GM19397 (cell line): ENCODE results near the gene ASB15.

ENCODE experiments used
- ATAC-seq: cut with Tn5 transposase; IDR thresholded peaks from one replicate; pipeline ENCODE4 v1.9.1; 2021; ENCODE audit warnings: mild to moderate bottlenecking, moderate library complexity; ENCODE audit not compliant: unreplicated experiment

ASB15 gene

DNA sequence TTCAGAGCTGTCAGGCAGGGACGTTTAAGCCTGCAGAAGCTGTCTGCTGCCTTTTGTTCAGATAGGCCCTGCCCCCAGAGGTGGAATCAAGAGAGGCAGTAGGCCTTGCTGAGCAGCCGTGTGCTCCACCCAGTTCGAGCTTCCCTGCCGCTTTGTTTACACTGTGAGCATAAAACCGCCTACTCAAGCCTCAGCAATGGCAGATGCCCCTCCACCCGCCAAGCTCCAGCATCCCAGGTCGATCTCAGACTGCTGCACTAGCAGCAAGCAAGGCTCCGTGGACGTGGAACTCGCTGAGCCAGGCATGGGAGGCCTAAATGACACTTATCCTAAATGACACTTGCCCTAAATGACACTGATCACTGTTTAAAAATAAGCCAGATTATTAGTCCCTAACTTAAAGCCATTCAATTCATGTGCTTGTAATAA lies 6.8 kb upstream of the ASB15 start:
- no peak for ATAC-seq

DNA sequence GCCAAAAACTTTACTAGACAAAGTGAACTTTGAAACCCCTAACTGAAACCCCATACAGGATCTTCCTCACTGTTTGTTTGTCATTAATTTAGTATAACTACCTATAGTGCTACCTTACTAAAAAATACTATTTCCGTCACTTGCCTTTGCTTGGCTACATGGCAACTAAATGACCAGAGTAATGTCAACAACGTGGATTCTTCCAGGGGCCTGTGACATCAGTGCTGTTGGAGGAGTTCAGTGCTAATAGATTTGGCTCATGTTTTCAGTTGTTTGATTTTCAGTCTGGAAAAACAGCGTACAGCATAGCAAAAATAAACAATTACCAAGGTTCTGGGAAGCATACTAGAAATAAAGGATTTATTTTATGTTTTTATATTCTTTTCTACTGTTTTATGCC lies 3.0 kb upstream of the ASB15 start:
- ATAC-seq: no peak

DNA sequence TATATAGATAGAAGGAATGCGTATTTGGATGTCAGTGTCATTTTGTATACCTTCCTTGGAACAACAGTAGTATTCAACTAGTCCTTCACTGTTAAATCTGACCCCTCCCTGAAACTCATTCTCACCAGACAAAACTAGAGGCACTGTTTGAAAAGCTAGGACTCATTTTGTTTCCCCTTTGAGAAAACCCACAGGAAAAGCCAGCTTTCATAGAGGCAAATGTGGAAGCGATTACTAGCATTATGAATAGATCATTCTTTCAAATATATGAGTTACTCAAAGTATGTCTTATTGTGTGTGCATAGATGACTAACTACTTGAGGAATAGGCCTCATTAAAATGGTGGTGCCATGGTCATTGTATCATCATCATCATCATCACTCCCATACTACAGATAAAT lies 1.9 kb upstream of the ASB15 start:
- no peak for ATAC-seq

DNA sequence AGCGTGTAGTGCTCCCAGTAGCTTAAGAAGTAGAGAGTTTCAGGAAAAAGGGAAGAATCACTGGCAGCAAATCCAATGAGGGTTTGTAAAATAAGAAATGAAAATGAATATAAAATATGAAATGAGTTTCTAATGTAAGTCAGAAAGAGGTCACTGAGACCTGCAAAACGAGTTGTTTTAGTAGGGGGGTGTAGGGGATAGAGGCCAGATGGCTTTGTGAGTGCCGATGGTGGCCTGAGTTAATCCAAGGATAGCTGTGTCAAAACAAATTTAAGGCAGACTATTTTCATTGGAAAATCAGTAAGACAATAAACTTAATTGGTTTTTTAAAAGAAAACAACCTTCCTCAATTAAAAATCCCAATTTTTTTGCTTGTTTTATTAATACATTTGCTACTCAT lies 745 bp upstream of the ASB15 start:
- ATAC-seq: no peak

DNA sequence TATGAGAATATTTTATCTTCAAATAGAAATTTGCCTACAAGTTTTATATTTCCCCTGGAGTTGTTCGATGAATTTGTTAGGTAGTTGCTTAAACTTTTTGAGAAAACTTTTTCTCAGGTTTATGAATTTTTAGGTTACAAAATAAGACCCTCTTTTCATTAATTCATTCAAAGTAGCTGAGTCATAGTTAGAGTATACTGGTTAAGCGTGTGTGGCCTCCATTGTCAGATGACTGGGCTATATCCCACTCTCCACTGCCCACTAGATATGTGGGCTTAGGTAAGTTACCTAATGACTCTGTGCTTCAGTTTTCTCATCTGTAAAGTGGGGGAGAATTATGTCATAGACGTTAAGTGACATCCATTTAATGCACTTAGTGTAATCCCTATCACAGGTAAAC lies 1.0 kb downstream of the ASB15 start:
- ATAC-seq: no peak

DNA sequence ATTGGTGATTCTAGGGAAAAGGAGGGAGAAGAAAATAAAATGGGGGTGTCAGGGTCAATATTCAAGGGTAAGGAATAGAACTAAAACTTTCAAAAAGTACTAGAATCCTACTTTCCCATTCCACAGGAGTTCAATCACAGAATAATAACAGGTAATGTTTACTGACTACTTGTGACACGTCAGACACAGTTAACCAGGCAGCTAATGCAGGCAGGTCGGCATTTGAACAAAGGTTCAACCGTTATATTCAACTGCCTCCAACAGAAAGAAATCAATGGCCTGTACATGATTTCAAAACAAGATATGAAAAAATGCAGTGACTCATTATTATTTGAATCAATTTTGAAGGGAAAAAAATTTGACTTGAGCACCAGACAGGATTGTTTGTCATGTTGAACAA lies 3.1 kb downstream of the ASB15 start:
- no peak for ATAC-seq

DNA sequence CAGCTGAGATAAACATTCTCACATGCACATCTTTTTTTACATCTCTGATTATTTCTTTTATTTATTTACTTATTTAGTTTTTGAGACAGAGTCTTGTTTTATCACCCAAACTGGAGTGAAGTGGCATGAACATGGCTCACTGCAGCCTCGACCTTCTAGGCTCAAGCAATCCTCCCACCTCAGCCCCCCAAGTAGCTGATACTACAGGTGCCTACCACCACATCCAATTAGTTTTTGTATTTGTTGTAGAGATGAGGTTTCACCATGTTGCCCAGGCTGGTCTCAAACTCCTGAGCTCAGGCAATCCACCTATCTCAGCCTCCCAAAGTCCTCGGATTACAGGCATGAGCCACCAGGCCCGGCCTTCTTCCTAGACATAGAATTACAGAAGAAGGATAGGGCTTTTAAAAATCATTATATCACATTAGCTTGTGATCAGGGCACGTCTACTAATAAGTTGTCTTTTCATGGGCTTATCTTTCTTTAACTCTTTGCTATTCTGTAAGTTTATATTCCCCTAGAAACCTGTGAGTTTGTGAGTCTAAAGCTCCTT lies 5.9 kb downstream of the ASB15 start:
- no peak for ATAC-seq

DNA sequence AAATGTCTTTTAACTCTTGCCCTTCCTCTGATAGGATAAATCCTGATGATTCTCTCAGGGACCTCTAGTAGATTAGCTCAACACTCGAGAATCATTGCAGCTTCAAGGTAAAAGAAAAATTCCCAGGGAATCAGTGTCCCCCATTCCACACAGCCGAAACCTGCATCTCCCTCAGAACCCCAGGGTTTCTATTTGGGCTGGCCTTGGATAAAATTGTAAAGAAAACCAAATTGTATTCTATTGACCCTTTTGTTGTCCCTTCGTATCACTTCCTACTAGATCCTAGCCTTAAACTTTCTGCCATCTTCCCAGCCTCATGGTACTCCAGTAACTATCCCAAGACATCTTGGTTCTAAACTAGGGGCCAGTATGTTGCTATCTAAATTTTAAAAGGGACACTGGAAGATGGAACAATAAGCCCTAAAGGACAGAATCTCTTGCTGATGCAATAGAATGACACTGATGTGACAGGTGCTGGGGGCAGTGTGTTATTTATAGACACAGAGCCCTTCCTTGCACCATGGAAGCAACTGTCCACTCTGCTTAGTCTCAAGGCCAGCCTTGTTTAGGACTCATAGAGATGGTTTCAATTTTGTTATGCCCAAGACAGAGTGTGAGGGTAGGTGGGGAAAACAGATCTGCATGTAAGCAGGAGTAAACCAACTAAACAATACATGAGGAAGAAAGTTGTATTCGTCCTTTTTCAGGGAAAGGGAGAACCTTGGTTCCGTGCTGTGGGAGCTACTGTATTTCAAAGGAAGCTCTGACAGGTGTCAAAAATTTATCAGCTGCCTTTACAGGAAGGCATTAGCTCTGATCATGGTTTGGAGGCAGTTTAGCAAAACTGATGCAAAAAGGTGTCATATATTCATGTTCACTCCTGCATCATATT lies 7.6 kb downstream of the ASB15 start:
- ATAC-seq: no peak

DNA sequence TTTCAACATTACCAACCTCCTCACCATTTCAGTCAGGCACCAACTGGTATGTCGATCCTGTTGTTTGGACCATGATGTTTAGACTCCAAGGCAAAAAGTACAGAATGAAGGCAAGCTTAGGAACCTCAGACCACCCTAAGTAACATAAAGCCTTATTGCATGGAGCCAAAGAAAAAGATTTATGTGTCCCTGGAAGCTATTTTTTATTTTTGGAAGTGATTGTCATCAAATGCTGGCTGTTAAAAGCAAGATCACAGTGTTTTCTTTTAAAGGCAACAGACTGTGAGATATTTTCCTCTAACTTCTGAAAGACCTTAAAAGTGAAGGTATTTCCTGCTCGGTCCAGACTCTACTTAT lies 8.2 kb downstream of the ASB15 start:
- ATAC-seq: no peak

DNA sequence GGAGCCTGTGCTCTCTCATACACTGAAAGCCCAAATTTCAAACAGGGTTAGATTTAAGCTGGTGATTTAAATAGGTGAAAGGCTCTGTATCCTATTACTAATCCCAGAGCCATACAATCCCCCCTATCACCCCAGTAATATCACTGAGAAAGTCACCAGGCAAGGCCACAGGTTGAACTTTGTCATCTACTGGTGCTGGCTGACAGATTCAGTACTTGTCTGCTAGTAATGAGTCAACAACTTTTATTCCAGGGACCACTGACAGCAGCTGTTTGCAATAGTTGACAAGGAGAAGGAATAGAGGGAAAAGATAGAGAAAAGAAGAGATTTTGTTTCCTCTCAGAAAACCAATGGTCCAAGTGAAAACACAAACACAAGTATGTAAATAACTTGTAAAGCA lies 10.4 kb downstream of the ASB15 start:
- no peak for ATAC-seq

DNA sequence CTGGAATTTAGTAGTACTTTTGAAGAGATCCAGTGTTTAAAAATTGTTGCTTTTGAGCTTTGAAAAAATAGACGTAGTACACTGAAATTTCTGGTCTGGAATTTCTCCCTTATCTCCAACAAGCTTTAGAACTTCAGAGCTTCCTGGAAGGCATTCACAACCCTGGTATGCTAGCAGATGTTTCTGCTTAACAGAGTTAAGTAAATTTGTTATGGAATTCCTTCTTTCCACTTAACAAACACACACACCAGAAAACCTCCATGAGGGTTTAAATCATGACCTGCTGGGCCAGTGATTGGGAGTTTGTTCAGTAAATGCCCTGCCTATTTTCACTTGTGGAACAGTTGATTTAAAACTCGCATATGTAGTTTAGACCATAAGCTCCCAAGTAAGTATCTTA lies 13.7 kb downstream of the ASB15 start:
- ATAC-seq: no peak

DNA sequence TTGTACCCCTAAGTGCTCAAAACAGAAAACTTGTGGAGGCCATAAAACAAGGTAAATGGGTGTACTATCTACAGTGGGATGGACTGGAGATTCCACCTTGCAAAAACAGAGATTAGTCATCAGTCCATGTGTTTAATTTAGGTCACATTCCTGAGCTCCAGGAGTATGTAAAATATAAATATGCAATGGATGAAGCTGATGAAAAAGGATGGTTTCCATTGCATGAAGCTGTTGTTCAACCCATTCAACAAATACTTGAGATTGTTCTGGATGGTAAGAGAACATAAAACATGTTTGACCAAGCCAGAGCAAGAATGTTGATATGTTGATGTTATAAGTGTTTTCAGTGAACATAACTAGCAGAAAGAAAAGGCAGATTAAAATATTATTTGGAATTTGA lies 14.6 kb downstream of the ASB15 start:
- ATAC-seq: no peak

DNA sequence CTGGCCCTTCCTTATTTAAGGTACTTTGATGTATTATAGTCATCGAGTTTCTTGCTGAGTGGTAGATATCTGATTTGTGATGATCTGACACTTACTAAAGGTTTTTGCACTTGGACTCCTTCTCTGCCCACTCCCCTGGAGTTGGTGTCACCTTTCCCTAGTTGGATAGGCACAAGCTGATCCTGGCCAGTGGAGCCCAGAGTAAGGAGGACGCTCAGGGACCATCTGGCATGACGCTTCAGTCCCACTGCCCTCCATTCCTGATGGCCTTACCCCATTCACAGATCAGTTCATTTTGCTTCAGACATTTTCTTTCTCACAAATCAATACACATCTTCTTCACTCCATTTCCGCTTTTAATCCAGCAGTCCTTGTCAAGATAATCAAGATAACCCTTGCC lies 20.1 kb downstream of the ASB15 start:
- ATAC-seq: no peak

DNA sequence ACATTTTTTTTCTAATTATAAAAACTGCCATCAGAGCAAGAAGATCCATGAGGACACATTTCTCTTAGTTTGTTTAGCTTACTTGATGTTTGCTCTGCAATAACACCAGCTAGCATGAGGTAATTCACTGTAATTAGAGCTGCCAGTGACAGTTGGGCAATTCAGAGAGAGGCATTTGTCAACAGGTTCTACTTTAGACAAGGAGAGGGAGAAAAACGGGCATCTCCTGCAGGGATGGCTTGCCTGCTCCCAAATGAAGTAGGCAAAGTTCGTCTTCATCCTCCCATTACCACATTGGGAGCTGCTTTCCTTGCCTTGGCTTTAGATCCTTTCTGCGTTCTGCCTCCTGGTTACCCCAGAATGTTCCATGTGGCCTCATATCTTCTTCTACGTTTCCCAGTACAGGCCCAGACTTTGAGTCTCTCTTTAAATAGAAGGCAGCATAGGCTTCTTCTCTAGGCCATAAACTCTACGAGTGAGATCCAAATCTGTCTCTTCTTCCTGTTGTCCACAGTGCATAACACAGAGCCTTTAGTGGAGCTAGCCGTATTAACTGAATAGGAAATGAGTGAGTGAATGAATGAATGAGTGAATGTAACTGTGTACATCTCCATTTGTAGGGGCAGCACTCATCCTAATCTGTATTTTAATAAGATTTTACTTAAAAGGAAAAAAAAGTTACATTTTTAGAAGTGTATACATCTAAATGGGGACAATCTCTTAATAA lies 21.2 kb downstream of the ASB15 start:
- ATAC-seq: no peak

DNA sequence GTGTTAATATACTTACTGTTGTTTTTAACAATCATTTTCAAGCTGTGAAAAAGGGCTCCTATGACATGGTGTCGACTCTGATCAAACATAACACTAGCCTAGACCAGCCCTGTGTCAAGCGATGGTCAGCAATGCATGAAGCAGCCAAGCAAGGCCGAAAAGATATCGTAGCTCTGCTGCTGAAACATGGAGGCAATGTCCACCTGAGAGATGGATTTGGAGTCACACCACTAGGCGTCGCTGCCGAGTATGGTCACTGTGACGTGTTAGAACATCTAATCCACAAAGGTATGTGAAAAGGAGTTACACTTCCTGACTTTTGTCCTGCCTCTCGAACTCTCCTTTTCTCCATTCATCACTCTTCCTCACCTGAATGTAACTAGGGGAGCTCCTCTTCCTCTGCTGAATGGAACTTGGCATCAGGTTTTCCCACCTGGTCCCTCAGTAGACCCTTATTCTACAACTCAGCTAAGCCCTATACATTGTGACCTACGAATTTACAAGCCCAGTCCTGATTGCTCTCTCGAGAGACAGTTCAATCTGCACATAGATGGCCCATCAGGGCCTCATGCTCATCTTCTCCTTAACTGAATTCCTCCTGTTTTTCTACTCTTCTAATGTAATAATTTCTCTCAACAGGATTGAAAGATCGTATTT lies 23.0 kb downstream of the ASB15 start:
- peak; percentile 93 for ATAC-seq

DNA sequence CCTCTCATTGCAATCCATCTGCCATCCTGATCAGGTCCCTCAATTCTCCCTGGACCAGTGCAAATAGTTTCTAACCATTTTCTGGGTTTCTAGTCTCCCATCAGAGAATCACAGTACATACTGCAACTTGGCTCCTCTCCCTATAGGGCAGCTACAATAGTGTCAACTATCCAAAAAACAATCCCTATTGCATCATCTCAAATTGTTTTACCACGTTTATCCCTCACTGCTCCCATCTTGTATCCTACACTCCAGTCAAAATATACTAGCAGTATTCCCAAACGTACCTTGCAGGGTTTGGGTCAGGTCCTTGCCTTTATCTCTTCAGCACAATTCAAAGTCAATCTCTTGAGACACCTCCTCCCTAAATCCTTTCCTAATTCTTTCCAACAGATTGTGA lies 23.6 kb downstream of the ASB15 start:
- ATAC-seq: no peak

DNA sequence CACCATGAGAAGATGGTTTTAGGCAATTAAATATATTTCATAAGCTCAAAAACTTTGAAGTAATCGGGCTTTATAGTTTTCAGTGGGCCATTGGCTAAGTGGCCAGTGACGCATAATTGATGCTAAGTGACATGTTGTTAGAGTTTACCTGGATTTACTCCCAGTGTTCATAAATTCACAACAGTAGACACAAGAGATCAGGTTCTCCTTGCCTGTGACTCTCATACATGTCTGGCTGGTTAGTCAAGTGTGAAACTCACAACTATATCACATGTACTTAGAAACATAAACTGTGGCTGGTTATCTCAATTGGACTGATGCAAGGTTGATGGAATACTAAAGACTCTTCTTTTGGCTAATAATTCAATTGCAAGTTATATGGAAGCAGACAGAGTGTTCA lies 26.2 kb downstream of the ASB15 start:
- ATAC-seq: no peak

DNA sequence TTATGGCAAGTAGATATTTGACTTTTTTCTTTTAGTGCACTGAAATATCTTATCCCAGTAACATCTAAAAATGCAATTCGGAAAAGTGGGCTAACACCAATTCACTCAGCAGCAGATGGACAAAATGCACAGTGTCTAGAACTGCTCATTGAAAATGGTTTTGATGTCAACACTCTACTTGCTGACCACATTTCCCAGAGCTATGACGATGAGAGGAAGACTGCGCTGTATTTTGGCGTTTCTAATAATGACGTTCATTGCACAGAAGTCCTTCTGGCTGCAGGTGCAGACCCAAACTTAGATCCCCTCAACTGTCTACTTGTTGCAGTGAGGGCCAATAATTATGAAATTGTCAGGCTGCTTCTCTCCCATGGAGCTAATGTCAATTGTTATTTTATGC lies 27.2 kb downstream of the ASB15 start:
- ATAC-seq: no peak

DNA sequence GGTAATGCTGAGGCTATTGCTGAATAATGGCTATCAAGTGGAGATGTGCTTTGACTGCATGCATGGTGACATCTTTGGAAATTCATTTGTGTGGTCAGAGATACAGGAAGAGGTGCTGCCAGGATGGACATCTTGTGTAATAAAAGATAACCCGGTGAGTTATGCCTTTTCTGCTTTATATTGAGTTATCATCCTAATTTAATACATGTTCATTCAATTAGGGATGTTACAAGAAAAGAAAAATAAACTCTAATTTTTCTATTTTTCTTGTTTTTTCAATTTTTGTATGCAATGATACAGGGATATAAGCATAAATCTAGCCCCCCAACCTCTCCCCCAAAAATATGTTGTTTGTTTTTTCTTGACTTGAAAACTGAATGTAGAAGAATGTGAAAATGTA lies 27.7 kb downstream of the ASB15 start:
- ATAC-seq: no peak

DNA sequence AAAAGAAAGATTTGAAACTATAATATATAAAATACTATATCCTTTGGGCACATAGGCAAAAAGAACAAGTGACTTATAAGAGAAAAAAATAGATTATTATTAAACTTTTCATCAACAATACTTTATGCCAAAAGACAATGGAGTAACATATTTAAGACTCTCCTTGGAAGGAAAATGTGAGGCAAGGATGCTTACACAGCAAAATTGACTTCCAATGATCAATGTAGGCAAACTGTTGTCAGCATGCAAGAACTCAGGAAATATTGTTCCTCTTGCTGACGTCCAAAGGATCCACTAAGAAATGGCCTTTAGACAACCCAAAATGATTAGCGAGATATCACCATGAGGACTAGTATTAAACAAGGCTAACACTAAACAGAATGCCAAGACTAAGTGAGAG lies 31.2 kb downstream of the ASB15 start:
- ATAC-seq: no peak

DNA sequence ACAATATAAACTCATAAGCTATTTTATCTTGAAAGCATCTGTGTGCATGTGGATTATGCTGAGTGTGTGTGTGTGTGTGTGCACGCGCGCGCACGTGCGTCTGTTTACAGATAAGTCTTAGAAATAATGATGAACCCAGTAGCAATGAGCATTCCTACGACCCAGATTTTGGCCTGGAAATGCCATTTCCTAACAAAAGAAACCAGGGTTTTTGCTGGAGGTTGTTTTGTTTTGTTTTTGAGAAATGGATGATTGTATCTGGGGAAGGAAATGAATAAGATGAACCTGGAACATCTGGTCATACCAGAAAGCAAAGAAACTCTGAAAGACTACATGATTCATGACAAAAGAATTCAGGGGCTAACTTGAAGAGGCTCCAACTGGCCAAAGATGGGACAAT lies 31.9 kb downstream of the ASB15 start:
- no peak for ATAC-seq
